Cardiac fibroblast (primary cell): ENCODE data around the gene CLCF1.

Source experiments
- DNase-seq, 2 donors: peaks; one replicate each; pipeline versions ENCODE4 v3.0.0 to v3.0.0-alpha.2; 2010; ENCODE audit warnings: low read depth in 2 of 2
- H3K4me3 ChIP-seq, 2 donors: replicated peaks in 1 of 2; 1 replicate in 1 of 2; 2 replicates in 1 of 2; pipeline ENCODE4 v1.5.1; 2011; ENCODE audit warnings: low read depth in 2 of 2, low read length in 2 of 2, mild to moderate bottlenecking in 2 of 2, moderate library complexity in 1 of 2
- TF ChIP-seq, protein P1 (sequence below): IDR thresholded peaks from one replicate; pipeline ENCODE4 v1.5.1; 2011; ENCODE audit warnings: low read depth, mild to moderate bottlenecking, low read length, inconsistent platforms

Gene CLCF1

DNA sequence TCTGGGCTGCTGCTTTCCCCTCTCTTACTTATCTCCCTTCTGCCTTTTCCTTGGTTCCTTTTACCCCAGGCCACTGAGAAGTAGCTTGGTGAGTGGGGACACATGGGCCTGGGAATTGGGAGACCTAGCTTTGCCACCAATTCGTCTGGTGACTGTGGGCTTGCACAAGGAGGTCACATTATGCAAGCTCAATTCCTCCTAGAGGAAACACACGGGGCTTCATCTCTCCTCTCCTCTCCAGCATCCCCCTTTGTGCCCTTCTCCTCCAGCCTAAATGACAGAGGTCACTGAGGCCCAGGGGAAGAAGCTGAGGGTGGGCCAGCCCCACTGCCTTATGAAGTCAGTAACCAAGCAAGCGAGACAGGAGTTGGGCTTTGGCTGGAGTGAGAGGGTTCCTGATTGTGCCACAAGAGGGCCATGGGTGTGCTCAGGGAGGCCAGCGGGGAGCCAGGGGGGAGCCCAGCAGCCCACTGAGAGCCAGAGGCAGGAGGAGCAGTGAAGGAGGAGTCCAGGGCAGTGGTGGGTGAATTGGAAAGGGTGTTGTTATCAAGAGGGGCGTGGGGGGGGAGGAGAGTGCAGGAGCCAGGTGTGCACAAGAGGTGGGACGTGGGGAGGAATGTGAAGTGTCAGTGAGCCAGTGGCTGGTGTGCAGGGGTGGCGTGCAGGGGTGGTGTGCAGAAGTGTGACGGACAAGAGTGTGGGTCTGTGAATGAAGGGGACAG, 2.0 kb downstream of the CLCF1 start:
- TF ChIP-seq, protein P1, sequence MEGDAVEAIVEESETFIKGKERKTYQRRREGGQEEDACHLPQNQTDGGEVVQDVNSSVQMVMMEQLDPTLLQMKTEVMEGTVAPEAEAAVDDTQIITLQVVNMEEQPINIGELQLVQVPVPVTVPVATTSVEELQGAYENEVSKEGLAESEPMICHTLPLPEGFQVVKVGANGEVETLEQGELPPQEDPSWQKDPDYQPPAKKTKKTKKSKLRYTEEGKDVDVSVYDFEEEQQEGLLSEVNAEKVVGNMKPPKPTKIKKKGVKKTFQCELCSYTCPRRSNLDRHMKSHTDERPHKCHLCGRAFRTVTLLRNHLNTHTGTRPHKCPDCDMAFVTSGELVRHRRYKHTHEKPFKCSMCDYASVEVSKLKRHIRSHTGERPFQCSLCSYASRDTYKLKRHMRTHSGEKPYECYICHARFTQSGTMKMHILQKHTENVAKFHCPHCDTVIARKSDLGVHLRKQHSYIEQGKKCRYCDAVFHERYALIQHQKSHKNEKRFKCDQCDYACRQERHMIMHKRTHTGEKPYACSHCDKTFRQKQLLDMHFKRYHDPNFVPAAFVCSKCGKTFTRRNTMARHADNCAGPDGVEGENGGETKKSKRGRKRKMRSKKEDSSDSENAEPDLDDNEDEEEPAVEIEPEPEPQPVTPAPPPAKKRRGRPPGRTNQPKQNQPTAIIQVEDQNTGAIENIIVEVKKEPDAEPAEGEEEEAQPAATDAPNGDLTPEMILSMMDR: peak; percentile 69
- peak overlapping the region; percentile 58 to 69 for H3K4me3 ChIP-seq
- DNase-seq: peak; percentile 67 to 69

DNA sequence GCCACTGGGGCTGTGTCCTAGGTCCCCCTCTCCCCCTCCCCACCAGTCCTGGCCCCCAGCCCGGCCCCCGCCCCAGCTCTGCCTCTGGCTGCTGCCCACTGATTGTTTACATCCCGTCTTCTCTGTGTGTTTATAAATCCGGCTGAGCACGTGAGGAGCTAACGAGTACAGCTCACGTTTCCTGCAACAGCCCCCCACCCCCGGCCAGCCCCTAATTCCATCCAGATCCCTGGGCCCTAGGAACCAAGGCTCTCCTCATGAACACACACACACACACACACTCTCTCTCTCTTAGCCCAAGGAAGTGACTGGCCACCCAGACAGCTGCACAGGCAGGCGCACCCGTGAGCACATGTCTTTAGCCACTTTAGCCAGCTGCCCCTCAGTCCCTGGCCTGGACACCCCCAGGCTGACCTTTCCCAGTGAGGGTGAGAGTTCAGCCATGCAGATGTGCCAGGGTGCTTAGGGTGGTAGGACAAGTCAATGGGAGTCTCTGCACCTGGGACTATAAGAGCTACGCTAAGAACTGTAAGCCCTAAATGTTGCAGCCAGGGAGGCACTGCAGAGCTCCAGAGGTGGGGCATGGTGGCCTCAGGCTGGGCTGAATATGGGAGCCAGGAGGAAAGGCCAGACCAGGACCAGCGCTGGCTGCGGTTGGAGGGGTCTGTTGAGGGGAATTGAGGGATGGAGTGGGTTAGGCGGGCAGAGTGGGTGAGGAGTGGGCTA, 2.9 kb downstream of the CLCF1 start:
- H3K4me3 ChIP-seq: peak overlapping the region in 1 of 2 donors; percentile 1
- TF ChIP-seq, protein P1: no peak
- DNase-seq: peak; percentile 56 to 60

DNA sequence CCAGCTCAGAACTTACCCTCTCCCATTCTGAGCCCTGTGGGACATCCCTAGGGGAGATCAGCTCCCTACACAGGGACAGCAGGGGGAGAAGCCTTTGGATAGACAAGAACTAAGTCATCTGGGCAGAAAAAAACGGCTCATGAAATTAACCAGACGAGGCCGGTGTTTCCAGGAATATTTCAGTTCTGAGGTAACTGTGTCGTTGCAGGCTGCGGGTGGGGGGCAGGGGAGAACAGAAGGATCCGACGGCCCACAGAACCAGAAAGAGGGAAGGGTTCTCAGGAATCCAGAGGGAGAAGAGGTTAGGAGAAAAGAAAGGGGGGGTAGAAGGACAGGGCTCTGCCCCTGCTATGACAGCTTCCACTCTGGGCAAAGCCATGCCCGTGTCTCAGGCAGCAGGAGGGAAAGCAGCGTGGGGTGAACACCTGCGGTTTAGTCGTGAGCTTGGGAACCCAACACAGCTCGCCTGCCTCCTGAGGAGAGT, 3.6 kb downstream of the CLCF1 start:
- no peak overlapping the region for H3K4me3 ChIP-seq

DNA sequence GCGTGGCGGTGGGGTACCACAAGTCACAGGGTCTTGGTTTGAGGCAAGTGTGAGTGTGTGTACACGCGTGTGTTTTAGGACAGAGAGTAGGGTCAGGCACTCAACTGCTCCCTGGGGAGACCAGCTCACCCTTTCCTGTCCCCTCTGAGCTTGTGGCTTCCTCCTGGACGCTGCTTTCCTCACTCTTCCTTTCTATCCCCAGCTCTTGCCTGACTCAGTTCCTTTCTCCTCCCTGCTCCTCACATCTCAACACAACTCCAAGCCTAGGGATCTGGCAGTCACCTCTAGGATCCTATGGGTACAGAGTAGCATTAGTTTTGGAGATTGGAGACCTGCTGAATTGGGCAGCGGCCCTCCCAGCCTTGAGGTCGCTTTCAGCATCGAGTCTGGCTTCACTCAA, 4.1 kb downstream of the CLCF1 start:
- TF ChIP-seq, protein P1: no peak
- no peak for DNase-seq
- H3K4me3 ChIP-seq: no peak overlapping the region

More for the DNA sequence above, 3.6 kb downstream of the CLCF1 start:
- peak in 1 of 2 donors; percentile 50 for DNase-seq
- TF ChIP-seq, protein P1: no peak

DNA sequence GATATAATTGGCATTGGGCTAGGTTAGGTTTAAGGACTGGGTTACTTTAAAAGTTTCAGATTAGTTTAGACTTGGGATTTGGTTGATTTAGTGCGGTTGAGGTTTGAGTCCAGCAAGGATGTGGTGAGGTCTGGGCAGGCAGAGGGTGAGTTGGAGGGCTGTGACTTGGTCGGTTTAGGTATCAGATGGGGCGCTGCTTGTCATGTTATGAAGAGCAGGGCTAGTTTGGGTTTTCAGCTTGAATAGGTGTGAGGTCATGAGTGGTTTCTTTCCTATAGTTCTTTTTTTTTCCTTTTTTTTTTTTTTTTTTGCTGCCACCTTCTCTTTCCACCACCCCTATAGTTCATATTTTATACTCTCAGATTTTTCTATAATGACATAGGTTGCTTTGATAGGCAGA, 4.8 kb downstream of the CLCF1 start:
- no peak for DNase-seq
- TF ChIP-seq, protein P1: no peak
- H3K4me3 ChIP-seq: no peak overlapping the region

DNA sequence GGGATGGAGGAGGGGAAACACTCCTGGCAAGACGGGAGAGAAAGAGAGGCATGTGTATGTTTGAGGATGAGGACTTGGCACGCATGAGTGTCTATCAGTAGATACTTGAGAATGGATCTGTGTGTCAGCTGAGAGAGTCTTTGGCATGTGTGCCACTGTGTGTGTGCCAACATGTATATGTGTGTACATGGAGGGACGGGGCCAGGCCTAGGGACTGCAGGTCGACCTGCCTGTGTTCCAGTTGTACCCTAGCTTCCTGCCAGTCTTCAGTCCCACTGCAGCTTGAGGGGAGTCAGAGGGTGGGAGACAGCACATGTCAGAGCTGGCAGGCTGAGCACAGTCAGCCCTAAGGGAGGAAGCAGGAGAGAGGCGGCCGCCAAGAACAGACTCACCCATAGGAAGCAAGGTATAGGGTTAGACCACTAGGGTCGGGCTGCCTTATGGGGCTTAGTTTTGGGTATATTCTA, 5.6 kb downstream of the CLCF1 start:
- TF ChIP-seq, protein P1: no peak
- H3K4me3 ChIP-seq: no peak overlapping the region
- no peak for DNase-seq
